ENCODE data around the gene MRAS. TPM values are rescaled to one million over a fixed set of nuclear protein-coding genes. Genes with fewer than 3 reads are reported as not detected.
"Not testable (repeated sequence)": the region's sequence is repeated elsewhere in the genome, so short reads cannot be mapped to it uniquely, and the experiment has no call there.

The MRAS gene
- total RNA-seq, 2 experiments from 2014 or later, result 0.07 TPM; not detected in 1

- ATAC-seq, result no peak
- H3K4me3 Mint-ChIP-seq, result no peak overlapping the region
- intact Hi-C loops (cut with micrococcal nuclease), result no loop called here
These were observed 28.3 kb downstream of the MRAS start for GRCh38 chr3:138376663-138377062.

GRCh38 chr3:138377212-138377611 lies 28.8 kb downstream of the MRAS start:
- H3K9me3 Mint-ChIP-seq; H3K27me3 Mint-ChIP-seq; H3K36me3 Mint-ChIP-seq (ENCODE audit: low read depth); H3K4me1 Mint-ChIP-seq (ENCODE audit: low read depth); CTCF ChIA-PET; ATAC-seq; H3K4me3 Mint-ChIP-seq; intact Hi-C loops (cut with micrococcal nuclease); H3K27ac Mint-ChIP-seq; POLR2A ChIA-PET; DNase-seq: not testable (repeated sequence)

More at GRCh38 chr3:138376663-138377062, 28.3 kb downstream of the MRAS start:
- no peak for DNase-seq
- Mint-ChIP-seq H3K4me1 (ENCODE audit: low read depth) (peaks cover 2% of the 10 kb centered on the region), H3K9me3 (no peaks in the 10 kb centered on the region), H3K27me3 (peaks cover 4% of the 10 kb centered on the region), H3K27ac (no peak overlapping the region), H3K36me3 (ENCODE audit: low read depth) (no peaks in the 10 kb centered on the region)
- CTCF ChIA-PET, result no interaction called here
- TF ChIP-seq CTCF (IDR thresholded peaks at IDR 0.05), result no peak
- POLR2A ChIA-PET, result no interaction called here

GRCh38 chr3:138377804-138378203 lies 29.4 kb downstream of the MRAS start:
- peaks cover 3% of the 10 kb centered on the region for H3K27me3 Mint-ChIP-seq
- H3K9me3 Mint-ChIP-seq, result no peaks in the 10 kb centered on the region
- ATAC-seq (no peak), DNase-seq (no peak)
- no peaks in the 10 kb centered on the region for H3K4me1 Mint-ChIP-seq (ENCODE audit: low read depth)
- no peak for TF ChIP-seq CTCF (IDR thresholded peaks at IDR 0.05)
- intact Hi-C loops (cut with micrococcal nuclease), result no loop called here
- ChIA-PET CTCF (no interaction called here), POLR2A (no interaction called here)
- H3K36me3 Mint-ChIP-seq (ENCODE audit: low read depth), result no peaks in the 10 kb centered on the region
- H3K4me3 Mint-ChIP-seq, result no peak overlapping the region
- H3K27ac Mint-ChIP-seq, result no peak overlapping the region

- no peak overlapping the region for H3K27ac Mint-ChIP-seq
- no peaks in the 10 kb centered on the region for H3K4me1 Mint-ChIP-seq (ENCODE audit: low read depth)
These were observed 30.0 kb downstream of the MRAS start for GRCh38 chr3:138378331-138378730.

GRCh38 chr3:138378990-138379389 lies 30.6 kb downstream of the MRAS start:
- intact Hi-C loops (cut with micrococcal nuclease), result no loop called here
- DNase-seq (no peak), ATAC-seq (no peak)
- ChIA-PET POLR2A (no interaction called here), CTCF (no interaction called here)
- no peaks in the 10 kb centered on the region for H3K36me3 Mint-ChIP-seq (ENCODE audit: low read depth)
- no peaks in the 10 kb centered on the region for H3K27me3 Mint-ChIP-seq
- H3K27ac Mint-ChIP-seq, result no peak overlapping the region
- no peak for TF ChIP-seq CTCF (IDR thresholded peaks at IDR 0.05)
- H3K4me3 Mint-ChIP-seq, result no peak overlapping the region
- H3K4me1 Mint-ChIP-seq (ENCODE audit: low read depth), result no peaks in the 10 kb centered on the region
- H3K9me3 Mint-ChIP-seq, result no peaks in the 10 kb centered on the region

More at GRCh38 chr3:138378331-138378730, 30.0 kb downstream of the MRAS start:
- TF ChIP-seq CTCF (IDR thresholded peaks at IDR 0.05), result no peak
- no peaks in the 10 kb centered on the region for H3K36me3 Mint-ChIP-seq (ENCODE audit: low read depth)
- POLR2A ChIA-PET, result no interaction called here
- intact Hi-C loops (cut with micrococcal nuclease), result no loop called here
- DNase-seq, result no peak
- CTCF ChIA-PET, result no interaction called here
- no peak overlapping the region for H3K4me3 Mint-ChIP-seq
- no peak for ATAC-seq
- no peaks in the 10 kb centered on the region for H3K9me3 Mint-ChIP-seq
- no peaks in the 10 kb centered on the region for H3K27me3 Mint-ChIP-seq

- DNase-seq (no peak), ATAC-seq (no peak)
- TF ChIP-seq CTCF (IDR thresholded peaks at IDR 0.05), result no peak
- intact Hi-C loops (cut with micrococcal nuclease), result no loop called here
- ChIA-PET POLR2A (no interaction called here), CTCF (no interaction called here)
- Mint-ChIP-seq H3K36me3 (ENCODE audit: low read depth) (no peaks in the 10 kb centered on the region), H3K4me1 (ENCODE audit: low read depth) (no peaks in the 10 kb centered on the region), H3K9me3 (no peaks in the 10 kb centered on the region), H3K27ac (no peak overlapping the region), H3K4me3 (no peak overlapping the region), H3K27me3 (peaks cover 1% of the 10 kb centered on the region)
These were observed 33.1 kb downstream of the MRAS start for GRCh38 chr3:138381413-138381901.
